ENCODE results near the gene SEPTIN1.
"Not testable (repeated sequence)": the region's sequence is repeated elsewhere in the genome, so short reads cannot be mapped to it uniquely, and the experiment has no call there.

Gene SEPTIN1

DNA sequence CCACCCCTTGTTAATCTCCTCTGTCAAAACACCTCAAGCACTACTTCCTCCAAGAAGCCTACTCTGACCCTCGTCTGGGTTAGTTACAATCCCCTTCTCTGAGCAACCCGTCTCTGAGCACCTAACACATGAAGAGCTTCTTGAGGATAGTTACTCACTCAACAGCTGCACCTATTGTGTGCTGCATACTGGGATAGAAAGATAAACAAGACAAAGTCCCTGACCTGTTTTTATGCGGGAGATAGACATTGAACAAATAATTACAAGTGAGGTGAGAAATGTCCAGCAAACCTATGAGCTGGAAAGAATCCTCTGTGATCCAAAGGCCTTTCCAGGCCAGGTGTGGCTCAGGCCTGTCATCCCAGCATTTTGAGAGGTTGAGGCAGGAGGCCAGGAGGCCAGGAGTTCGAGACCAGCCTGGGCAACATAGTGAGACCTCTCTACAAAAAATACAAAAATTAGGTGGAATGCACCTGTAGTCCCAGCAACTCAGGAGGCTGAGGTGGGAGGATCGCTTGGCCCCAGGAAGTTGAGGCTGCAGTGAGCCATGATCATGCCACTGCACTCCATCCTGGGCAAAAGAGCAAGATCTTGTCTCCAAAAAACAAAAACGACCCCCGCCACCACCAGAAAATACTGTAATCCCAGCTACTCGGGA, 19.5 kb upstream of the SEPTIN1 start:
- DNase-seq (ENCODE audit: low spot score), result no peak

DNA sequence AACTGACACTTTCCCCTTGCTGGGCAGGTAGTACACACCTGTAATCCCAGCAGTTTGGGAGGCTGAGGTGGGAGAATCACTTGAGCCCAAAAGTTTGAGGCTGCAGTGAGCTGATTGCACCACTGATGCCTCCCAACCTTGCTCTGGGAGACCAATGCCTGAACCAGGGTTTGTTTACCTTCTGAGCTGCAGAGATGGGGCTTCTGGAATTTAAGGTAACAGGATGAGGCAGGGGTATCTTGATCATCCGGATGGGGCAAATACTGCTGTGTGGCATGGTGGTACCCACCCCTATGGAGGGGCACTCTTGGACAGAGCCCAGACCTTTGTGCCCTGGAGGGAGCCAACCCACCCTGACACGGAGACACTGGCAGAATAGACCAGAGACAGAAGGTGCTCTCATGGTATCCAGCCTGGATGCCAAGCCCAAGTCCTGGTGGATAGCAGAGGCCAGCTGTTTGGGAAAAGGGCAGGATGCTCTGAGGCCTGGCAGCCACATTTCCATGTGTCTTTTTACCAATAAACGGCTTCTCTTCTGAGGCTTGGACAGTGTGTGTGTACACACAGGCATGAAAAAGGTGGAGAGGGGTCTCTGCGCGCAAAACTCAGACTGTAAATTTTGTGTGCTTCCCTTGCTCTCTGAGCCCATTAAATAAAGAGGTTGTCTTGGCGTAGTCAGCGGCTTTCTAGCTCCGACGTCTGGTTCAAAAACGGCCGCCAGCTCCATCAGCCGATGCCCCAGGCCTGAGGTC, 17.2 kb upstream of the SEPTIN1 start:
- DNase-seq (ENCODE audit: low spot score), result peak; percentile 8

DNA sequence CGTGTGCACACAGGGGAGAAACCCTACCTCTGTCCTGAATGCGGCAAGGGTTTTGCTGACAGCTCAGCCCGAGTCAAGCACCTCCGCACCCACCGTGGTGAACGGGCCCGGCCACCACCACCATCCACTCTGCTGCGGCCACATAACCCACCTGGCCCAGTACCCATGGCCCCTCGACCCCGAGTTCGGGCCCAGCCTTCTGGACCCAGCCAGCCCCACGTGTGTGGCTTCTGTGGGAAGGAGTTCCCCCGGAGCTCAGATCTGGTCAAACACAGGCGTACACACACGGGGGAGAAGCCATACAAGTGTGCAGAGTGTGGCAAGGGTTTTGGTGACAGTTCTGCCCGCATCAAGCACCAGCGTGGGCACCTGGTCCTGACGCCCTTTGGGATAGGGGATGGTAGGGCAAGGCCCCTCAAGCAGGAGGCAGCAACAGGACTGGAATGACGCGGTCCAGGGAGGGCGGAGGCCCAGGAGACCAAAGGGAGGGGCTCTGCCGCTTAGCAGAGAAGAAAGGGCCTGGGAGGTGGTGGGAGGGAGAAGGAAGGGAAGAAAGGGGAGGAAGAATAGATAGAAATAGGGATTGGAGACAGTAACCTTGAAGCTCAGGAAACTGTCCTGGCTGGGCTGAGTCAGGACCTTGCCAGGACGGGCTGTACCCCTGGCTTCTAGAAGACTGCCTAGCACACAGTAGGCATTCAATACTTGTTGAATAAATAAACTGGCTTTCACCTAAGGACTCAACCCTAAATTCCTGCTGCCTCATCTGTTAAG, 16.5 kb upstream of the SEPTIN1 start:
- no peak for DNase-seq (ENCODE audit: low spot score)

DNA sequence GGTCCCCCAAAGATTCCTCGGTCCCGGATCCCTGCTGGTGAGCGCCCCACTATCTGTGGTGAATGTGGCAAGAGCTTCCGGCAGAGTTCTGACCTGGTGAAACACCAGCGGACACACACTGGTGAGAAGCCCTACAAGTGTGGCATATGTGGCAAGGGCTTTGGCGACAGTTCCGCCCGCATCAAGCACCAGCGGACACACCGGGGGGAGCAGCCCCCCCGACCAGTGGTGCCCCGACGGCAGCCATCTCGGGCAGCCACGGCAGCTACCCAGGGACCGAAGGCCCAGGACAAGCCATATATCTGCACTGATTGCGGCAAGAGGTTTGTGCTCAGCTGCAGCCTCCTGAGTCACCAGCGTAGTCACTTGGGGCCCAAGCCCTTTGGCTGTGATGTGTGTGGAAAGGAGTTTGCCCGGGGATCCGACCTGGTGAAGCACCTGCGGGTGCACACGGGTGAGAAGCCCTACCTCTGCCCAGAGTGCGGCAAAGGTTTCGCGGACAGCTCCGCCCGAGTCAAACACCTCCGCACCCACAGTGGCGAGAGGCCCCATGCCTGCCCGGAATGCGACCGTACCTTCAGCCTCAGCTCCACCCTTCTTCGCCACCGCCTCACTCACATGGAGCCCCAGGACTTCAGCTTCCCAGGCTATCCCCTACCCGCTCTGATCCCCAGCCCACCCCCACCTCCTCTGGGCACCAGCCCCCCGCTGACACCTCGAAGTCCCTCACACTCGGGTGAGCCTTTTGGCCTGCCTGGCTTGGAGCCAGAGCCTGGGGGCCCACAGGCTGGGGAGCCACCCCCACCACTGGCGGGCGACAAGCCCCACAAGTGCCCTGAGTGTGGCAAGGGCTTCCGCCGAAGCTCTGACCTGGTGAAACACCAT, 15.7 kb upstream of the SEPTIN1 start:
- no peak for DNase-seq (ENCODE audit: low spot score)

DNA sequence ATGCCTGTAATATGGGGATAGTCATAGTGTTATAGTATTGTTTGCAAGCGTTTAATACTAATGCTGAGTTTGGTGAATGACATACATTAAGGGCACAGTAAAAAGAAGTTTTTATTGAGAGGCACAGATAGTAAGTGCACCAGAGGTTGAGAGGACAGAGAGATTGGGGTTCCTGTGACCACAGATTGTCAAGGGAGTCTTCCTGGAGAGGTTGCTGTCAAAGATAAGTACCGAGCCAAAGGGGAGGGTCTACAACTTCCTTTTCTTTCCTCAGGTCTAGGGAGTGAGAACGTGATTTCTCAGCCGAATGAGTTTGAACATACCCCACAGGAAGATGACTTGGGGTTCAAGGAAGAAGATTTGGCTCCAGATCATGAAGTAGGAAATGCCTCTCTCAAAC, 14.7 kb upstream of the SEPTIN1 start:
- DNase-seq (ENCODE audit: low spot score), result no peak

DNA sequence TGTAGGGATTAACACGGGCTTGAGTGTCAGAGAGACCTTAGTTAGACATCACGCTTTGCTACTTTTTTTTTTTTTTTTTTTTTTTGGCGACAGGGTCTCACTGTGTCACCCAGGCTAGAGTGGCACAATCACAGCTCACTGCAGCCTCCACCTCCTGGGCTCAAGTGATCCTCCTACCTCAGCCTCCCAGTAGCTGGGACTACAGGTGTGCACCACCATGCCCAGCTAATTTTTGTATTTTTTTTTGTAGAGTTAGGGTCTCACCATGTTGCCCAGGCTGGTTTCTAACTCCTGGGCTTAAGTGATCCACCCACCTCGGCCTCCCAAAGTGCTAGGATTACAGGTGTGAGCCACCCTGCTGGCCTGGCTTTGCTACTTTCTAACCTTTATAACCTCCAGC, 14.3 kb upstream of the SEPTIN1 start:
- not testable (repeated sequence) for DNase-seq (ENCODE audit: low spot score)

DNA sequence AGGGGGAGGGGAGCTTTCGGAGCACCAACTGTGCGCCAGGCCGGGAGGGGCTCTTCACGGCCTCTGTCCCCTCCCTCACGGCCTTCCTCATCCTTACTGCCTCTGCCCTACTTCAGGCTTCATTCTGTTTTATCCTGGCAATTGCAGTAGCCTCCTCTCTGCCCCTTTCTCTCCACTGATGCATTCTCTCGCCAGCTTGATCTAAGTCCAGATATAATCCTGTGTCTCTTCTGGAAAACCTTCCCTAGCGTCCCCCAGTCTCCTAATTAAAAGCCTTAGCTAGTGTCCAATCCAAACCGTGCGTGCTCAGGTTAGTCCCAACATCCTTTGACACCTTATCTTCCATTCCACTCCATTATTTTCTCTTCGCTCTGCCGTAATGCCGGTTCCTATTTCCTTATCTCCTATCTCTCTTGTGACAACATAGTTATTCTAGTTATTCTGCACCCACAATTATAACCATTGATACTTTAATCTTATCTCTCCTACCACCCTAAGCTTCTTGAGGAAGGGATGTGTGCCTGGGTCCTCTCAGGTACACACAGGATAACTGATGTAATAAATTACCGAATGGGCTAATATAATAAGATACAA, 13.7 kb upstream of the SEPTIN1 start:
- peak; percentile 52 for DNase-seq (ENCODE audit: low spot score)

DNA sequence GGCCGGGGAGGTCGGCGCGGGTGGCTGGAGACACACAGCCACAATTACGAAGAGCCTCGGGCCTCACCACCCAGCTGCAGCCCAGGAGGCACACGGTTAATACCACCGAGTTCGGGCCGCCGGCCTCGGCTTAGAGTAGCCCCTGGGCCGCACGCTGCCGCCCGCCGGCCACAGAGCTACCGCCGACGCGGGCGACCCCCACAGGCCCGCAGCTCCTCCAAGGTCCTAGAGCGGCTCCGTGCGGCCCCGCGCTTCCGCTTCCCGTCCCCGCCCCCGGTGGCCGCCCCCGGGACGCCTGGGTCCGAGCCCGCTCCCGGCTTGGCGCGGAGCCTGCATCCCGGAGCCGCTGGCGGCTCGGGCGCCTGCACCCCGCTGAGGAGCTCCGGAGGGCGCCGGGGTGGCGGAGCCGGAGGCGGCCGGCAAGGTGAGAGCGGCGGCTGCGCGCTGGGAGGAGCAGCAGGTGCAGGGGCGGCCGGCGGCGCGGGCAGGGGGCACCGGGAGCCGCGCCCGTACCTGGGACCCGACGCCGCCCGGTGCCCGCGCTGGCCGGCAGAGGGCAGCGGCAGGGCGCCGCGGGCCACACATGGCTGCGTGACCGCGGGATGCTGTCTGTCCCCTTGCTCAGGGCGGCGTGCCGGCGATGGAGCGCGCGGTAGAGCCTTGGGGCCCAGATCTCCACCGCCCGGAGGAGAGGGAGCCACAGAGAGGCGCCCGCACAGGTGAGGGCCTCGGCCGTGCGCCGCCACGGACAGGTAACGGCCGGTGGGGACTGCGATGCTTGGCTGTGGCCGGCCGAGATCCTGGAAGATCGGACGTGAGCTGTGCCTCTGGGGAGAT, 13.0 kb upstream of the SEPTIN1 start, which contains the start of gene ZNF48:
TSS of gene ZNF48 (plus strand) at position 266 of the 837 bp plus-strand sequence. CDS start at position 641, 375 bp downstream.
- peak; percentile 93 for DNase-seq (ENCODE audit: low spot score)

DNA sequence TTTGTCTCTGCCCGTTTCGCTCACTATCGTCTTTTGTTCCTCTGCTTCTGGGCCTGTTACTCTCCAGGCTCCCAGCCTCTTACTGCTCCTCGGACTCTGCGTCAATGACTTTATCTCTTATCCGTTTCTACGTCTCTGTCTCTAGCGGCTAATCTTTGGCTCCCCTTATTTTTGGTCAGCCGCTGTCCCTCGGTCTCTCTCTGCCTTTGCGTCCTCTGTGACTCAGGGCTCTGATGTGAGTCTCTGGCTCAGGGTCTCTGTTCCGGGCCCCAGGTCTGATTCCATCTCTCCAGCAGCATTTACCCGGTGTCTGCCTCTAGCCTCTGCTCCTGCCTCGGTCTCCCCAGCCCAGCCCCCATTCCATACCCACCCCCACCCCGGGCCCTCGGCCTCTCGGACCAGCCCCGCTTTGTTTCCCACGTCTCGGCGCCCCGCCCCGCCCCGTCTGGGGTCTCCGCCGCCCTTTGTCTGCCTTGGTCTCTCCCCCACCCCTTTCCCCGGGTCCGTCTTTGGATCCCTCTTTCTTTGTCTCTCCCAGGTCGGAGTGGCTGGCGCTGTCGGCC, 12.3 kb upstream of the SEPTIN1 start:
- peak; percentile 36 for DNase-seq (ENCODE audit: low spot score)

DNA sequence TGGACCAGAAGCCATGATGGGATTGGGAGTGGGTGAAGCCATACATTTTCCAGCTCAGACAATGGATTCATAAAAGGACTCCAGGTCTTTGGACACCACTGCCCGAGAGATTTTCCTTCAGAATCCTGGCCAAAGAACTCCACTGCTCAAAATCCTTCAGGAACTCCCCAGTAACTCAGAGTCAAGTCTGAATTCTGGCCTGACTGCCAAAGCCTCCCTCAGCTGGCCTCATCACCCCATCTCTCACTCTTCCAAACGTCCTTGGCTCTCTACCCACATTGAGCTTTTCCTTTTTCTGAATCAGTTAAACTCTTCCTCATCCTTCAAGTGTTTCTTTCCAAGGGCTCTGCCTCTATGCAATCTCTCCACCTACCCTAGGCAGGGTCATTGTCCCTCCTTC, 1.2 kb upstream of the SEPTIN1 start:
- no peak for DNase-seq (ENCODE audit: low spot score)

DNA sequence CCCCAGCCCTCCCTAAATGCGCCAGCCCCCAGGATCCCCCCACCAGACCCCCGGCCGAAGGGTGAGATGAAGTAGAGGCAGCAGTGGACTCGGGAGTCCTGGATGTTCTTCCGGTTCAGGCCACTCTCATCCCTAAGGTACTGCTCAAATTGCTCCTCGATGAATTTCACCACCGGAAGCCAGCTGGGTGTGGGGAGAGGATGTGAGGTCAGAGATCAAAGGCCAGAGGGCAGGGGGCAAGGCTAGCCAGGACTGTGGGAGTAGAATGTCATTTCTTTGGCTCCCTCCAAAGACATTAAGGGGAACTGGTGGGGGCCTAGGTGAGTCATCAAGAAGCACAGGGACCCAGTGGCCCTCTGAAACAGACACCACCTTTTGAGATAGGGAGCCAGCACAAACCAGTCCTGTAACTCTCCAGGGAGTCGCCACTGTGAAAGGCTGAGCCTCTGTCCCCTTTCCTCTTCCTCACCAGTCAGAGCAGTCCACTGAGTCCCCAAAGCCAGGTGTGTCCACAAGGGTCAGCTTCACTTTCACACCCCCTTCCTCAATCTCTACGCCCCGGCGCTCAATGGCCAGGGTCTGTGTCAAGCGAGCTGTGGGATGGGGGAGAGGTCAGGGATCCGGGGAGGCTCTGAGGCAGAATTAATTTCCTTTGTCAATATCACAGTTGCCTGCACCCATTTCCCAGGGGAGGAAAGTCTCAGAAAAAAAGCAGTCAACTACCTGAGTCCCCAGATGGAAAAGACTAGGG, 895 bp downstream of the SEPTIN1 start:
- no peak for DNase-seq (ENCODE audit: low spot score)

DNA sequence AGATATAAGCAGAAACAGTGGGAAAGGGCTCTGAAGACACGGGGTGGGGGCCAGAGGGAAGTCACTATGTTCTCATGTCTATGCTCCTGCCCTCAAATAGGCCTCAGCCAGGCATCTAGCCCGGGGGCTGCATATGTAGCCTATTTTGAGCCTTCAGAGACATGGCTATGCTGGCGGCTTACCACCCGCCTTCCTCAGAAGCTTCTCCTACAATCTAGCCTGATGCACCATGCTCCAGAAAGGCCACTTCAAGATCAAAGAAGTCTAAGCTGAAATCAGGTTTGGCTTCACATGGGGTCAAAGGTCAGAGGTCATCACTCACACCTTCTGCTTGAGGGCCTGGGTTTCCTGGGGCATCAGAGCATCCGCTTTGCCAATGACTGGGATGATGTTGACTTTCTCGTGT, 1.6 kb downstream of the SEPTIN1 start:
- DNase-seq (ENCODE audit: low spot score), result no peak

DNA sequence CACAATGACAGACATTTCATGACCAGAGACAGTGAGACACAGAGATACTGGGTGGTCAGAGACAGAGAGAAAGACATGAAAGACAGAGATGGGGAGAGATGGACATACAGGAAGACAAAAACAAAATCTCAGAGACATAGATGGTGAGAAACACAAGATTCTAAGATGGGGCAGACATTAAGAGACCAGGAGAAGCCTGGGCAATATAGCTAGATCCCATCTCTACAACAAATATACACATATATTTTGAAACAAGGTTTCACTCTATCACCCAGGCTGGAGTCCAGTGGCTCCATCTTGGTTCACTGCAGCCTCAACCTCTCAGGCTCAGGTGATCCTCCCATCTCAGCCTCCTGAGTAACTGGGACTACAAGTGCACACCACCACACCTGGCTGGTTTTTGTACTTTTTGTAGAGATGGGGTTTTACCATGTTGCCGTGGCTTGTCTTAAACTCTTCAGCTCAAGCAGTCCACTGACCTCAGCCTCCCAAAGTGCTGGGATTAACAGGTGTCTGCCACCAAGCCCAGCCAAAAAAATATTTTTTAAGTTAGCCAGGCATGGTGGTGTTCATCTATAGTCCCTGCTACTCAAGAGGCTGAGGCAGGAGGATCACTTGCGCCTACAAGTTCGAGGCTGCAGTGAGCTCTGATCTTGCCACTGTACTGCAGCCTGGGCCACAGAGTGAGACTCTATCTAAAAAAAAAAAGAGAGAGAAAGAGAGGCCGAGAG, 2.1 kb downstream of the SEPTIN1 start:
- no peak for DNase-seq (ENCODE audit: low spot score)

DNA sequence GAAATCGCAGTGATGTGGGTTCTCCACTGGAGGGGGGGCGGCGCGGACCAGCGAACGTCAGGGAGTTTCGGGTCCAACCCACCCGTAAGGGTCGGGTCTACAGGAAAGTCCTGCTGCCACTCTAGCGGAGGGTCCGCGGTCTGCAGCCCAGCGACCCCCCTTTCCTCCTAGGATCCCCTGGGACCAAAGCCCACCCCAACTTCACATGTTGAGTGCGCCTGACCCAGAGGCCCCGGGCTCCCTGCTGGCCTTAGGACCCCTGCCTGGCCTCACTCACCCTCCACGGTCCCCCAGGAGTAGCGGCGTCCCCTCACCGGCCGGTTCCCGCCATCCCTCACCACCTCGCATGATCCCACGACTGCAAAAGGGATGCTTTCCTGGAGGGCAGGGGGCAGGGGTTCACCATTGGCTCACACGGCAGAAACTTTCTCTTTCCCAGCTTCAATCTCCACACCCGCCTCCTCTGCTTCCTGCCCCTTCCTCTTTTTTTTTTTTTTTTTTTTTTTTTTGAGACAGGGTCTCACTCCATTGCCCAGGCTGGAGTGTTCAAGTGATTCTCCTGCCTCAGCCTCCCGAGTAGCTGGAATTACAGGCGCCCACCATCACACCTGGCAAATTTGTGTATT, 3.1 kb downstream of the SEPTIN1 start:
- no peak for DNase-seq (ENCODE audit: low spot score)

DNA sequence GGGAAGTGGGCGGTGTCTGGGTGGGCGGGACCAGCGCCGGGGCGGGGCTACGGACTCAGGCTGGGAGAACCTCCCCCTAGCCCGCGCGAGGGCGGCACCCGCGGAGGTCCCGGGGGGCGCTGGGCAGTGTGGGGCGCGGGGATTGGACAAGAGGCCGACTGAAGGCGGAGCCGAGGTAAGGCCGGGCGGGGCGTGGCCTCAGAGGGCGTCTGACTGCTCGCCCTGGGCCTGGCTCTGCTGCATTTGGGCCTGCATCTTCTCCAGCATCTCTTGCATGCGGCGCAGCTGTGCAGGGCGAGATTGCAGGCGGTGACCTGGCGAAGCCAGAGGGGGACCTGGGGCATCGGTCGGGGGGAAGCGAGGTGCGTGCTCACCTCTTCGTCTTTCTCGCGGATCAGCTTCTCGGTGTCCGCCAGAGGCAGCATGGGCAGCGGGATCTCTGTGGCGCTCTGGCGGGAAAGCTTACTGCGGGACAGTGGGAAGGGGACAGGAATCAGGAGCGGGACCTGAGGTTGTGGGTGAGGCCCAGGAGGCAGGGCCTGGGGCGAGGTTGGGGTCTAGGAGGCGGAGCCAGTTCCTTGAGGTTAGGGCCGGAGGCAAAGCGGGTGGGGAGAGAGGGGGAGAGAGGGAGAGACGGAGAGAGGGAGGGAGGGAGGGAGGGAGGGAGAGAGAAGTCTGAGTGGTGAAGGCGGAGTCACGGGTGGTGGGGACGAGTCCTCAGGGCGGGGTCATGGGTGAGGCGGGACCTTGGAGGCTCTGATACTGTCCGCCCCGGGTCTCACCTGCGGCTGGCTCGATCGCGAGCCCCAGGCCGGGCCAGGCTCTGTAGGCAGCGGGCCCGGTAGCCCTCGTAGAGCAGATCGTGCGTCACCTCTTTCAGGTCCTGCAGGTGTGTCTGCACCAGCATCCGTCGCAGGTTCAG, 3.9 kb downstream of the SEPTIN1 start:
- peak; percentile 99 for DNase-seq (ENCODE audit: low spot score)

DNA sequence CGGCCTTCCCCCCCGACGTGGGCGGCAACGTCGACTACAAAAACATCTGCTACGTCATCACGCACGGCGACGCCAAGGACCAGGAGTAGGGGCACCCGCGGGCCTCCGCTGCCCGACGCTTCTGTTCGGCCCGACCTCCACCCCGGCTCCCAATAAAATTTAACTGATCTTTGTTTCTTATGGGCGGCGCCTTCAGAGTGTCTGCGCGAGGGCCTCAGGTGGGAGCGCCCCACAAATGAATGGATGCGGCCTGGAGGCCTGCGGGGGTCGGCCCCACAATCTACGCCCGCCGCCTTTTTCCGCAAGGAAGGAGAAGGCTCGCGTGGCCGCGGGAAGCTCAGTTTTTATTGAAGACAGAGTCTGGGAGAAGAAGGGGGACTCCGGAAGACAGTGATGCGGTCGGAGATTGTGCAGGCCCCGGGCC, 4.5 kb downstream of the SEPTIN1 start:
- DNase-seq (ENCODE audit: low spot score), result peak; percentile 81

Data from GM03348 (cell line).